ENCODE measurements around the gene KRT6A.
"Not testable (repeated sequence)": the region's sequence is repeated elsewhere in the genome, so short reads cannot be mapped to it uniquely, and the experiment has no call there.

Gene KRT6A

GRCh38 chr12:52464897-52465296 lies 28.2 kb downstream of the KRT6A start:
- DNase-seq (ENCODE audit: low read depth in 2 of 2), result no peak

- no peak for DNase-seq (ENCODE audit: low read depth in 2 of 2)
These were observed 31.4 kb downstream of the KRT6A start for GRCh38 chr12:52461693-52462092.

GRCh38 chr12:52458861-52459260 lies 34.2 kb downstream of the KRT6A start:
- DNase-seq (ENCODE audit: low read depth in 2 of 2), result no peak

GRCh38 chr12:52455821-52456220 lies 37.2 kb downstream of the KRT6A start:
- DNase-seq (ENCODE audit: low read depth in 2 of 2), result no peak

- no peak for DNase-seq (ENCODE audit: low read depth in 2 of 2)
These were observed 38.5 kb downstream of the KRT6A start for GRCh38 chr12:52454411-52455201.

GRCh38 chr12:52452101-52452500 lies 41.0 kb downstream of the KRT6A start, which contains the start of gene KRT6B:
Gene KRT6B, minus strand, starts transcription at chr12:52452146. Its CDS starts 68 bp downstream, at chr12:52452078.
- DNase-seq (ENCODE audit: low read depth in 2 of 2), result no peak

GRCh38 chr12:52448228-52448627 lies 44.8 kb downstream of the KRT6A start:
- DNase-seq (ENCODE audit: low read depth in 2 of 2), result no peak

- DNase-seq (ENCODE audit: low read depth in 2 of 2), result not testable (repeated sequence)
These were observed 45.9 kb downstream of the KRT6A start for GRCh38 chr12:52447196-52447595.

GRCh38 chr12:52446367-52447045 lies 46.6 kb downstream of the KRT6A start:
- no peak for DNase-seq (ENCODE audit: low read depth in 2 of 2)

GRCh38 chr12:52445876-52446275 lies 47.2 kb downstream of the KRT6A start:
- no peak for DNase-seq (ENCODE audit: low read depth in 2 of 2)

- DNase-seq (ENCODE audit: low read depth in 2 of 2), result no peak
These were observed 48.1 kb downstream of the KRT6A start for GRCh38 chr12:52444647-52445595.

GRCh38 chr12:52443966-52444365 lies 49.1 kb downstream of the KRT6A start:
- no peak for DNase-seq (ENCODE audit: low read depth in 2 of 2)

- DNase-seq (ENCODE audit: low read depth in 2 of 2), result no peak
These were observed 50.4 kb downstream of the KRT6A start for GRCh38 chr12:52442600-52443061.

- no peak for DNase-seq (ENCODE audit: low read depth in 2 of 2)
These were observed 51.6 kb downstream of the KRT6A start for GRCh38 chr12:52441320-52441911.

GRCh38 chr12:52440821-52441319 lies 52.2 kb downstream of the KRT6A start:
- no peak for DNase-seq (ENCODE audit: low read depth in 2 of 2)

GRCh38 chr12:52439845-52440244 lies 53.2 kb downstream of the KRT6A start:
- DNase-seq (ENCODE audit: low read depth in 2 of 2), result no peak

GRCh38 chr12:52439420-52439819 lies 53.6 kb downstream of the KRT6A start:
- no peak for DNase-seq (ENCODE audit: low read depth in 2 of 2)

GRCh38 chr12:52438305-52439301 lies 54.5 kb downstream of the KRT6A start:
- DNase-seq (ENCODE audit: low read depth in 2 of 2), result no peak

- no peak for DNase-seq (ENCODE audit: low read depth in 2 of 2)
These were observed 55.5 kb downstream of the KRT6A start for GRCh38 chr12:52437508-52437907.
